ENCODE data around the gene ZSCAN26. TPM values are rescaled to one million over a fixed set of nuclear protein-coding genes. Genes with fewer than 3 reads are reported as not detected.
"Not testable (repeated sequence)": the region's sequence is repeated elsewhere in the genome, so short reads cannot be mapped to it uniquely, and the experiment has no call there.

ZSCAN26 gene
- polyA plus RNA-seq, 4 donors, result 26.2 to 43.2 (median 35.8) TPM

GRCh38 chr6:28252009-28252975, 14.7 kb upstream of the ZSCAN26 start, which contains the start of gene ZKSCAN4:
ZKSCAN4 (minus strand) TSS chr6:28252269; CDS start chr6:28251980, 289 bp downstream.
- DNase-seq (ENCODE audit: low read depth in 4 of 4, low spot score in 2 of 4), result peak; percentile 80 to 89 (median 81)

- no peak for DNase-seq (ENCODE audit: low read depth in 4 of 4, low spot score in 2 of 4)
Measured at GRCh38 chr6:28254121-28254519, 12.8 kb upstream of the ZSCAN26 start.

GRCh38 chr6:28257042-28257441, 9.9 kb upstream of the ZSCAN26 start:
- DNase-seq (ENCODE audit: low read depth in 4 of 4, low spot score in 2 of 4), result no peak

- DNase-seq (ENCODE audit: low read depth in 4 of 4, low spot score in 2 of 4), result peak in 2 of 4 donors; percentile 23 to 40
Measured at GRCh38 chr6:28258877-28259777, 7.8 kb upstream of the ZSCAN26 start, which contains the start of gene NKAPL. NKAPL (plus strand) TSS chr6:28259297; CDS start chr6:28259372, 75 bp downstream.

GRCh38 chr6:28263922-28264321, 3.0 kb upstream of the ZSCAN26 start:
- DNase-seq (ENCODE audit: low read depth in 4 of 4, low spot score in 2 of 4), result no peak

GRCh38 chr6:28264834-28265401, 2.0 kb upstream of the ZSCAN26 start:
- DNase-seq (ENCODE audit: low read depth in 4 of 4, low spot score in 2 of 4), result no peak

- no peak for DNase-seq (ENCODE audit: low read depth in 4 of 4, low spot score in 2 of 4)
Measured at GRCh38 chr6:28266563-28266961, 381 bp upstream of the ZSCAN26 start.

GRCh38 chr6:28267695-28268059, 734 bp downstream of the ZSCAN26 start:
- DNase-seq (ENCODE audit: low read depth in 4 of 4, low spot score in 2 of 4), result no peak

- DNase-seq (ENCODE audit: low read depth in 4 of 4, low spot score in 2 of 4), result no peak
Measured at GRCh38 chr6:28269492-28269891, 2.5 kb downstream of the ZSCAN26 start.

- DNase-seq (ENCODE audit: low read depth in 4 of 4, low spot score in 2 of 4), result no peak
Measured at GRCh38 chr6:28274888-28275287, 7.9 kb downstream of the ZSCAN26 start.

- no peak for DNase-seq (ENCODE audit: low read depth in 4 of 4, low spot score in 2 of 4)
Measured at GRCh38 chr6:28277746-28278145, 10.8 kb downstream of the ZSCAN26 start.

GRCh38 chr6:28280595-28281287, 13.8 kb downstream of the ZSCAN26 start:
- no peak for DNase-seq (ENCODE audit: low read depth in 4 of 4, low spot score in 2 of 4)

GRCh38 chr6:28281288-28282064, 14.5 kb downstream of the ZSCAN26 start, which contains the start of gene PGBD1:
PGBD1 (plus strand) TSS chr6:28281572; CDS start chr6:28283814, 2,242 bp downstream.
- DNase-seq (ENCODE audit: low read depth in 4 of 4, low spot score in 2 of 4), result peak in 2 of 4 donors; percentile 39 to 41

- no peak for DNase-seq (ENCODE audit: low read depth in 4 of 4, low spot score in 2 of 4)
Measured at GRCh38 chr6:28282926-28283325, 16.0 kb downstream of the ZSCAN26 start.

- no peak for DNase-seq (ENCODE audit: low read depth in 4 of 4, low spot score in 2 of 4)
Measured at GRCh38 chr6:28291573-28291972, 24.6 kb downstream of the ZSCAN26 start.

GRCh38 chr6:28295326-28295725, 28.4 kb downstream of the ZSCAN26 start:
- DNase-seq (ENCODE audit: low read depth in 4 of 4, low spot score in 2 of 4), result no peak

GRCh38 chr6:28296520-28297060, 29.6 kb downstream of the ZSCAN26 start:
- DNase-seq (ENCODE audit: low read depth in 4 of 4, low spot score in 2 of 4), result no peak

- no peak for DNase-seq (ENCODE audit: low read depth in 4 of 4, low spot score in 2 of 4)
Measured at GRCh38 chr6:28303570-28303969, 36.6 kb downstream of the ZSCAN26 start.

GRCh38 chr6:28306363-28306762, 39.4 kb downstream of the ZSCAN26 start:
- not testable (repeated sequence) for DNase-seq (ENCODE audit: low read depth in 4 of 4, low spot score in 2 of 4)

All from left renal cortex interstitium (tissue), 4 donors.